Stromal cell of bone marrow (primary cell): ENCODE data around the gene CCDC66.
"Not testable (repeated sequence)": the region's sequence is repeated elsewhere in the genome, so short reads cannot be mapped to it uniquely, and the experiment has no call there.

Experiments
- DNase-seq: peaks from one replicate; pipeline ENCODE4 v3.0.0-alpha.2; 2012; ENCODE audit warnings: low read depth

Gene CCDC66

GRCh38 chr3:56556908-56557830, at the start of gene CCDC66:
Gene CCDC66, plus strand, starts transcription at chr3:56557175. Its CDS starts 68 bp downstream, at chr3:56557243.
- DNase-seq: peak; percentile 85

- no peak for DNase-seq
Observed at GRCh38 chr3:56519641-56520040, 37.3 kb upstream of the CCDC66 start.

GRCh38 chr3:56522374-56522773, 34.6 kb upstream of the CCDC66 start:
- DNase-seq: no peak

- DNase-seq: no peak
Observed at GRCh38 chr3:56525291-56525690, 31.7 kb upstream of the CCDC66 start.

GRCh38 chr3:56536735-56537134, 20.2 kb upstream of the CCDC66 start:
- DNase-seq: no peak

- no peak for DNase-seq
Observed at GRCh38 chr3:56547486-56547885, 9.5 kb upstream of the CCDC66 start.

- DNase-seq: no peak
Observed at GRCh38 chr3:56557831-56558170, 826 bp downstream of the CCDC66 start.

- no peak for DNase-seq
Observed at GRCh38 chr3:56573501-56573900, 16.5 kb downstream of the CCDC66 start.

- DNase-seq: not testable (repeated sequence)
Observed at GRCh38 chr3:56581941-56582340, 25.0 kb downstream of the CCDC66 start.

- not testable (repeated sequence) for DNase-seq
Observed at GRCh38 chr3:56584275-56584674, 27.3 kb downstream of the CCDC66 start.

GRCh38 chr3:56590814-56591213, 33.8 kb downstream of the CCDC66 start:
- DNase-seq: no peak

GRCh38 chr3:56591262-56591661, 34.3 kb downstream of the CCDC66 start:
- no peak for DNase-seq

GRCh38 chr3:56593455-56594158, 36.6 kb downstream of the CCDC66 start:
- no peak for DNase-seq

GRCh38 chr3:56595975-56596840, 39.2 kb downstream of the CCDC66 start:
- DNase-seq: no peak

GRCh38 chr3:56608479-56608878, 51.5 kb downstream of the CCDC66 start:
- DNase-seq: not testable (repeated sequence)

- DNase-seq: no peak
Observed at GRCh38 chr3:56610669-56611335, 53.8 kb downstream of the CCDC66 start.

- no peak for DNase-seq
Observed at GRCh38 chr3:56611364-56611763, 54.4 kb downstream of the CCDC66 start.

GRCh38 chr3:56612146-56612545, 55.2 kb downstream of the CCDC66 start:
- no peak for DNase-seq

GRCh38 chr3:56613016-56613415, 56.0 kb downstream of the CCDC66 start:
- no peak for DNase-seq

- no peak for DNase-seq
Observed at GRCh38 chr3:56616478-56617006, 59.6 kb downstream of the CCDC66 start.

GRCh38 chr3:56620371-56620770, 63.4 kb downstream of the CCDC66 start:
- no peak for DNase-seq
